DMS53 treated with DMSO at 0.1 percent for 48 hours (cell line): ENCODE results near the gene TMEM60.
"Not testable (repeated sequence)": the region's sequence is repeated elsewhere in the genome, so short reads cannot be mapped to it uniquely, and the experiment has no call there.

Experiments
- DNase-seq: peaks from one replicate; lab custom pipeline; 2025; ENCODE audit not compliant: unreplicated experiment; lab: John Stamatoyannopoulos, UW

TMEM60 gene, protein sequence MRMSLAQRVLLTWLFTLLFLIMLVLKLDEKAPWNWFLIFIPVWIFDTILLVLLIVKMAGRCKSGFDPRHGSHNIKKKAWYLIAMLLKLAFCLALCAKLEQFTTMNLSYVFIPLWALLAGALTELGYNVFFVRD

GRCh38 chr7:77798394-77799077 lies at the start of gene TMEM60, which contains the start of gene PHTF2:
Gene TMEM60, minus strand, starts transcription at chr7:77798434. Its CDS starts 4,061 bp downstream, at chr7:77794373.
Gene PHTF2, plus strand, starts transcription at chr7:77798773.
- DNase-seq: peak; percentile 100

- no peak for DNase-seq
These were observed 48.3 kb upstream of the TMEM60 start for GRCh38 chr7:77846317-77847092.

- DNase-seq: no peak
These were observed 45.0 kb upstream of the TMEM60 start for GRCh38 chr7:77843194-77843593.

DNA sequence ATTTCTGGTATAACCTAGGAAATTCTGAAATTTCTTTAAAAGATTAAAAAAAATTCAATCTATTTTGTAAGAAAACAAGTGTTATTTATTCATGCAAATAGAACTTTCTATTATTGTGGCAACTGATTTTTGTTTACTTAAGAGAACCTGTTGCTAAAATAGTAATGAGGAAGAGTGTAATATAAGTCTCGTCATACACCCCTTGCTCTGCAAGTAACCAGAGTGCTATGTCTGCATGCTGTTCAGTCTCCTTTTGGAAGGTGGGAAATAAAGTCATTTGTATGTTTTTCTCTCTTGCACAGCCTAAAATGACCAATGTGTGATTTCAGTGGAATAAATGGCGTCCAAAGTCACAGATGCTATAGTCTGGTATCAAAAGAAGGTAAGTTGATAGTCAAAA lies 41.7 kb upstream of the TMEM60 start:
- no peak for DNase-seq

- DNase-seq: no peak
These were observed 40.8 kb upstream of the TMEM60 start for GRCh38 chr7:77838929-77839491.

GRCh38 chr7:77837966-77838365 lies 39.7 kb upstream of the TMEM60 start:
- DNase-seq: no peak

DNA sequence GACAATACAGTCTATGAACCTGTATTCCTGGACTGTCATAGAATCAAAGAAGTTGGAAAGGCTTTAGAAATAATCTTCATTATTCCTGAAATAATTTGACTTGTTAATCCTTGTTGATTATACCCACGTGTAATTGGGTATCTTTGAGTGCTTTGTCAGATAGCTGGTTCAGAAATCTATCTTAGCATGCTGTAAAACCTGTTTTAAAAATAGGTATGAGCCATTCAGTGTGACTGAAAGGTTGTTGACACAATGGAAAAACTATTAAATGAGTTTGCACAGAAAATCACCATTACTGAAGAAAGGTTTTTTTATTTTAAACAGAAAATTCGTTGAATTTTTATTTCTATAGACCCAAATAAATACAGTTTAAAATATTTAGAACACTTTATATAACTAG lies 39.0 kb upstream of the TMEM60 start:
- DNase-seq: peak; percentile 67

DNA sequence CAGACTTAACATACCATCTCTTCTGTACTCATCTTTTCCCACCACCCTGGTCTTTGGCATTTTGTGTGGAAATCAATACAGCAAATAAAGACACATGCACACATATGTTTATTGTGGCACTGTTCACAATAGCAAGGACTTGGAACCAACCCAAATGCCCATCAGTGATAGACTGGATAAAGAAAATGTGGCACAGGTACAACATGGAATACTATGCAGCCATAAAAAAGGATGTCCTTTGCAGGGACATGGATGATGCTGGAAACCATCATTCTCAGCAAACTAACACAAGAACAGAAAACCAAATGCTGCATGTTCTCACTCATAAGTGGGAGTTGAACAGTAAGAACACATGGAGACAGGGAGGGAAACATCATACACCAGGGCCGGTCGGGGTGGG lies 38.2 kb upstream of the TMEM60 start:
- not testable (repeated sequence) for DNase-seq

DNA sequence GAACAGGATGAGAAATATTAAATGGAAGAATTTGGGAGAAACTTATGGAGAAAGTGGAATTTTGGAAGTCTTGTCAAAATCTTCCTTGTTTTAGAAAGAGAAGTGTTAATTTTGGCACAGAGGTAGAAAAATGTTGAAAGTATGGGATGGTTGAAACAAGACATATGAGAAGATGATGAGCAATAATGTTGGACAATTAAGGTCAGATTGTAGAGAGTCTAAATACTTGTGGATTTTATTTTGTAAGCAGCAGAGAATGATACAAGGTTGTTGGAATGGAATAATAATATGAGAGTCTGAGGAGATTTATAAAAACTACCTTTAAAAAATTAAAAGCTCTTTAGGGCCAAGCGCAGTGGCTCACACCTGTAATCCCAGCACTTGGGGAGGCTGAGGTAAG lies 34.9 kb upstream of the TMEM60 start:
- DNase-seq: no peak

DNA sequence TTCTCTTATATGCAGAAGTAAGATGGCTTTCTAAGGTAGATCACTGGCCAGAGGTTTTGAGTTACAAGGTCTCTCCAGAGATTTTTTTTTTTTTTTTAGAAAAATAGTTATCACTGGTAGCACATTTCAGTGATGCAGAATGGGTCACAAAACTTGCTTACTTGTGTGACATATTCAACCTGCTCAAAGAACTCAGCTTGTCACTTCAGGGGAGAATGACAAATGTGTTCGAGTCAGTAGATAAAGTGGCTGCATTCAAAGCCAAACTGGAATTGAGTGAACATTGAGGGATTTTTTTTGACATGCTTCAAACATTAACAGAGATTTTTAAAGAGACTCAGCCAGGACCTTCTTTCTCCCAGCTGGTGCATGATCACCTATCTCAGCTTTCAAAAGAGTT lies 33.7 kb upstream of the TMEM60 start:
- no peak for DNase-seq

- DNase-seq: no peak
These were observed 33.2 kb upstream of the TMEM60 start for GRCh38 chr7:77831481-77831880.

GRCh38 chr7:77830649-77831355 lies 32.6 kb upstream of the TMEM60 start:
- no peak for DNase-seq

DNA sequence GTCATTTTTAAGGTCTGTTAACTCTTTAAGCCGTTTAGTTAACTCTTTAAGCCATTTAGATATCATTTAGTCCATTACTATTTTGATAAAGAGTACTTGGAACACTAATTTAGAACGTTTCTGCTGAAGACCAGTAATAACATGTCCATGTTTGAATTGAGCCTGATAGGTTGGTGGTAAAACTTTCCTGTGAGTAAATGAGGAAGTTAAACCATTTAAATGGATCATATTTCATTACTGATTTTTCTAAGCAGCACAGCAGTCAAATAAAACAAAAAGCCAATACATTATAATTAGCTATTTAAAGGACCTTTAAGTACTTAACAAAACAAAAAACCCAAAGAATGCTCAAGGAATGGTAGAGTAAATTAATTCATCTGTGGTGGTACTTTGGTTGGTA lies 29.8 kb upstream of the TMEM60 start:
- no peak for DNase-seq

- no peak for DNase-seq
These were observed 28.1 kb upstream of the TMEM60 start for GRCh38 chr7:77826300-77826699.

DNA sequence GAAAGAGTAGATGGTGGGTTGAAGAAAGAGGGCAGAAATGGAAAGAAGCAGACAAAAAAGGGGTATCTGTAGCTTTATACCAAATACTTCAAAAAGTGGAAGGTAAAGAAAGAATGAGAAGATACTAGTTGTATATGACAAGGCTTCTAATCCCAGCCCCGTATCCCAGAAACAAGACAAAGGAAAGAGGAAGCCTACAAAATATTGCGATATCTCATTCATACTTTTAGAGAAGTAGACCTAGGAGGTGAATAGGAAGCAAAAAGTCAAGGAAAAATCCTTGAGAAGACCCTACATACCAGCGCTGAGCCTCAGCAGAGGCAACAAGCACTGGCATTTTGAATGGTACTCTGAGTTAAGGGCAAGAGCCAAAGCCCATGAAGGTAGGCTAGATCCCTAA lies 26.9 kb upstream of the TMEM60 start:
- no peak for DNase-seq

GRCh38 chr7:77824636-77825035 lies 26.4 kb upstream of the TMEM60 start:
- DNase-seq: no peak

DNA sequence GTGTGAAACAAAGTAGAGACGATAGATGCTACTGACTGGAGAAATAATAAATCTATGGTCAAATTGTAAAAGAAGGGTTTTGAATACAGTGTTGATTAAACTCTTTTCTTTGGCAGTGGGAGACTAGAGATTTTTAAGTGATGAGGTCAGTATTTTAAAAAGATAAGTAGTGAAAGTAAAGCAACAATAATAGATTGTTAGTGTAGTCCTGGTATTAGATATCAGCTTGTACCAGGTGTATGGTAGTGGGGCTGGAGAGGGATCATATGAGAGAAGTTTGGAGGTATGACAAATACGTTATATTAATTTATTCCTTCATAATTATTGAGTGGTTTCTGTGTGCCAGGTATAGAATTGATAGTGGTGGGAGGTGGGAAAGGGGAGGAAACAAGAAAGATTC lies 25.6 kb upstream of the TMEM60 start:
- DNase-seq: no peak

GRCh38 chr7:77822269-77822668 lies 24.0 kb upstream of the TMEM60 start:
- DNase-seq: no peak

- no peak for DNase-seq
These were observed 22.7 kb upstream of the TMEM60 start for GRCh38 chr7:77820967-77821366.

GRCh38 chr7:77819021-77819420 lies 20.8 kb upstream of the TMEM60 start:
- no peak for DNase-seq

GRCh38 chr7:77813180-77813579 lies 14.9 kb upstream of the TMEM60 start:
- DNase-seq: no peak
